Activated CD4-positive, alpha-beta T cell treated with anti-CD3 and anti-CD28 coated beads for 36 hours (primary cell): ENCODE measurements around the gene MRPS5. TPM values are rescaled to one million over a fixed set of nuclear protein-coding genes. Genes with fewer than 3 reads are reported as not detected.

ENCODE experiments used
- ATAC-seq: fragments of 200-7000 bp; cut with Tn5 transposase; one replicate; pipeline ENCODE4 v1.10.0; 2021; ENCODE audit warnings: mild to moderate bottlenecking, moderate library complexity
- CTCF ChIA-PET: fragments of 350-600 bp; sonication (Branson Sonifier 250); formaldehyde crosslinking; loops from one replicate; lab custom pipeline; 2021; ENCODE audit warnings: antibody characterized with exemption; lab: Charles Lee
- POLR2A ChIA-PET: fragments of 350-600 bp; sonication (Branson Sonifier 250); formaldehyde crosslinking; loops from one replicate; lab custom pipeline; 2021; ENCODE audit warnings: antibody characterized with exemption, inconsistent platforms; lab: Charles Lee
- DNase-seq: peaks from one replicate; pipeline ENCODE4 v3.0.0-alpha.2; 2020
- H3K27ac Mint-ChIP-seq: one replicate; pipeline ENCODE4 v1.8.0; 2021; ENCODE audit warnings: mixed read lengths
- H3K27me3 Mint-ChIP-seq: one replicate; pipeline ENCODE4 v1.8.0; 2021; ENCODE audit warnings: mixed read lengths
- H3K36me3 Mint-ChIP-seq: one replicate; pipeline ENCODE4 v1.8.0; 2021; ENCODE audit warnings: low read depth, mixed read lengths
- H3K4me1 Mint-ChIP-seq: one replicate; pipeline ENCODE4 v1.8.0; 2021; ENCODE audit warnings: mixed read lengths
- H3K4me3 Mint-ChIP-seq: one replicate; pipeline ENCODE4 v1.8.0; 2021; ENCODE audit warnings: mild to moderate bottlenecking, moderate library complexity, mixed read lengths
- H3K9me3 Mint-ChIP-seq: one replicate; pipeline ENCODE4 v1.8.0; 2021; ENCODE audit warnings: low read depth, mixed read lengths
- intact Hi-C, 2 experiments: fragments of 100-400 bp; cut with DNase I in 1 of 2; cut with micrococcal nuclease in 1 of 2; formaldehyde crosslinking; loops; one replicate each; pipeline versions ENCODE4 v1.14.2 to v1.15.1; 2022 to 2024; cut with DNase I, micrococcal nuclease
- total RNA-seq, 2 experiments: library from RNA; stranded (reverse); gene quantifications; one replicate each; pipeline ENCODE4 v1.2.3, GENCODE V29; 2021

Gene MRPS5
- total RNA-seq, 2 experiments from 2014 or later = 90.7 to 97.1 TPM

GRCh38 chr2:95074663-95075439, 46.8 kb downstream of the MRPS5 start:
- DNase-seq (peak; percentile 82), ATAC-seq (peak; percentile 66)
- peaks cover 66% of the 10 kb centered on the region for H3K4me1 Mint-ChIP-seq
- ChIA-PET POLR2A (interaction anchor here (1.0 to 1.2 kb wide), 2 partner anchors 49 to 51 kb away, joined by 3 to 5 read pairs; no protein-coding TSS in a partner anchor), CTCF (interaction anchor here (0.6 to 10.4 kb wide), 11 partner anchors 11 to 88 kb away, joined by 3 to 291 read pairs (median 5); partner anchors contain the start of gene MAL)
- no peaks in the 10 kb centered on the region for H3K9me3 Mint-ChIP-seq
- peak overlapping the region; percentile 89 for H3K27ac Mint-ChIP-seq
- H3K4me3 Mint-ChIP-seq = peak overlapping the region; percentile 69
- H3K36me3 Mint-ChIP-seq = no peaks in the 10 kb centered on the region
- intact Hi-C loops = loop anchor here (1.0 to 5.0 kb wide), 5 partner anchors 13 to 90 kb away; partner anchors contain the start of genes ZNF2 (in 1 of the 2) and ZNF514 (in 1 of the 2)
- no peaks in the 10 kb centered on the region for H3K27me3 Mint-ChIP-seq

- H3K36me3 Mint-ChIP-seq = no peaks in the 10 kb centered on the region
- peaks cover 60% of the 10 kb centered on the region for H3K4me1 Mint-ChIP-seq
- H3K9me3 Mint-ChIP-seq = no peaks in the 10 kb centered on the region
- DNase-seq (no peak), ATAC-seq (peak; percentile 2)
- peak overlapping the region; percentile 69 for H3K4me3 Mint-ChIP-seq
- intact Hi-C loops = loop anchor here (1.0 to 2.0 kb wide), 3 partner anchors 12 to 91 kb away; partner anchors contain the start of gene ZNF2 (in 1 of the 2)
- ChIA-PET CTCF (interaction anchor here (0.6 to 10.4 kb wide), 11 partner anchors 10 to 88 kb away, joined by 3 to 291 read pairs (median 5); partner anchors contain the start of gene MAL), POLR2A (interaction anchor here (1.0 to 1.2 kb wide), 2 partner anchors 48 to 50 kb away, joined by 3 to 5 read pairs; no protein-coding TSS in a partner anchor)
- no peaks in the 10 kb centered on the region for H3K27me3 Mint-ChIP-seq
- peak overlapping the region; percentile 89 for H3K27ac Mint-ChIP-seq
Measured at GRCh38 chr2:95073856-95074662, 47.5 kb downstream of the MRPS5 start.

- Mint-ChIP-seq H3K27me3 (no peaks in the 10 kb centered on the region), H3K27ac (peak overlapping the region; percentile 5), H3K4me3 (no peak overlapping the region), H3K9me3 (no peaks in the 10 kb centered on the region), H3K36me3 (no peaks in the 10 kb centered on the region), H3K4me1 (peaks cover 44% of the 10 kb centered on the region)
- intact Hi-C loops = no loop called here
- no peak for ATAC-seq
- ChIA-PET CTCF (interaction anchor here (0.6 to 10.4 kb wide), 3 partner anchors 9 to 66 kb away, joined by 4 to 291 read pairs (median 6); partner anchors contain the start of gene MAL), POLR2A (no interaction called here)
- DNase-seq = no peak
Measured at GRCh38 chr2:95072424-95072823, 49.2 kb downstream of the MRPS5 start.

- intact Hi-C loops = no loop called here
- H3K9me3 Mint-ChIP-seq = no peaks in the 10 kb centered on the region
- ATAC-seq (no peak), DNase-seq (no peak)
- H3K4me3 Mint-ChIP-seq = no peak overlapping the region
- H3K4me1 Mint-ChIP-seq = peaks cover 41% of the 10 kb centered on the region
- POLR2A ChIA-PET = interaction anchor here (0.6 kb wide), 1 partner anchor 75 kb away, joined by 3 read pairs; no protein-coding TSS in a partner anchor
- H3K36me3 Mint-ChIP-seq = no peaks in the 10 kb centered on the region
- no peaks in the 10 kb centered on the region for H3K27me3 Mint-ChIP-seq
- CTCF ChIA-PET = no interaction called here
- H3K27ac Mint-ChIP-seq = peak overlapping the region; percentile 5
Measured at GRCh38 chr2:95071856-95072255, 49.8 kb downstream of the MRPS5 start.

- no peaks in the 10 kb centered on the region for H3K36me3 Mint-ChIP-seq
- CTCF ChIA-PET = interaction anchor here (0.8 to 2.2 kb wide), 2 partner anchors 10 to 46 kb away, joined by 3 to 5 read pairs; no protein-coding TSS in a partner anchor
Measured at GRCh38 chr2:95069465-95069864, 52.1 kb downstream of the MRPS5 start.

GRCh38 chr2:95068256-95068655, 53.4 kb downstream of the MRPS5 start:
- CTCF ChIA-PET = interaction anchor here (0.6 to 2.2 kb wide), 2 partner anchors 11 to 52 kb away, joined by 3 to 5 read pairs; no protein-coding TSS in a partner anchor

More at GRCh38 chr2:95069465-95069864, 52.1 kb downstream of the MRPS5 start:
- H3K27me3 Mint-ChIP-seq = no peaks in the 10 kb centered on the region
- intact Hi-C loops = no loop called here
- no peak overlapping the region for H3K27ac Mint-ChIP-seq
- H3K4me3 Mint-ChIP-seq = no peak overlapping the region
- DNase-seq (no peak), ATAC-seq (no peak)
- H3K9me3 Mint-ChIP-seq = no peaks in the 10 kb centered on the region
- peaks cover 18% of the 10 kb centered on the region for H3K4me1 Mint-ChIP-seq
- POLR2A ChIA-PET = no interaction called here

GRCh38 chr2:95063086-95063958, 58.3 kb downstream of the MRPS5 start:
- H3K9me3 Mint-ChIP-seq = no peaks in the 10 kb centered on the region
- DNase-seq (no peak), ATAC-seq (no peak)
- H3K27me3 Mint-ChIP-seq = no peaks in the 10 kb centered on the region
- POLR2A ChIA-PET = no interaction called here
- H3K27ac Mint-ChIP-seq = peak overlapping the region; percentile 30
- CTCF ChIA-PET = interaction anchor here (0.7 to 6.6 kb wide), 9 partner anchors 10 to 60 kb away, joined by 3 to 62 read pairs (median 6); no protein-coding TSS in a partner anchor
- H3K36me3 Mint-ChIP-seq = no peaks in the 10 kb centered on the region
- peaks cover 27% of the 10 kb centered on the region for H3K4me1 Mint-ChIP-seq
- no peak overlapping the region for H3K4me3 Mint-ChIP-seq
- intact Hi-C loops = no loop called here

More at GRCh38 chr2:95068256-95068655, 53.4 kb downstream of the MRPS5 start:
- Mint-ChIP-seq H3K27ac (no peak overlapping the region), H3K4me3 (no peak overlapping the region), H3K4me1 (peaks cover 13% of the 10 kb centered on the region), H3K27me3 (no peaks in the 10 kb centered on the region), H3K36me3 (no peaks in the 10 kb centered on the region), H3K9me3 (no peaks in the 10 kb centered on the region)
- ATAC-seq (no peak), DNase-seq (no peak)
- intact Hi-C loops = no loop called here
- POLR2A ChIA-PET = no interaction called here

GRCh38 chr2:95062242-95063085, 59.1 kb downstream of the MRPS5 start:
- Mint-ChIP-seq H3K4me1 (peaks cover 27% of the 10 kb centered on the region), H3K27ac (peak overlapping the region; percentile 74), H3K27me3 (no peaks in the 10 kb centered on the region), H3K4me3 (no peak overlapping the region), H3K36me3 (no peaks in the 10 kb centered on the region), H3K9me3 (no peaks in the 10 kb centered on the region)
- POLR2A ChIA-PET = no interaction called here
- DNase-seq (no peak), ATAC-seq (peak; percentile 24)
- intact Hi-C loops = loop anchor here in 1 of 2 experiments (1.0 kb wide), 1 partner anchor 12 kb away; no protein-coding TSS in a partner anchor
- CTCF ChIA-PET = interaction anchor here (0.6 to 6.6 kb wide), 9 partner anchors 9 to 137 kb away, joined by 3 to 62 read pairs (median 6); no protein-coding TSS in a partner anchor

- ChIA-PET POLR2A (no interaction called here), CTCF (interaction anchor here (0.6 to 6.6 kb wide), 4 partner anchors 11 to 323 kb away, joined by 3 to 62 read pairs (median 3); no protein-coding TSS in a partner anchor)
- DNase-seq (peak; percentile 42), ATAC-seq (peak; percentile 66)
- intact Hi-C loops = loop anchor here in 1 of 2 experiments (1.0 kb wide), 1 partner anchor 13 kb away; no protein-coding TSS in a partner anchor
- Mint-ChIP-seq H3K27ac (peak overlapping the region; percentile 70), H3K4me1 (peaks cover 28% of the 10 kb centered on the region), H3K36me3 (no peaks in the 10 kb centered on the region), H3K4me3 (no peak overlapping the region), H3K9me3 (no peaks in the 10 kb centered on the region), H3K27me3 (no peaks in the 10 kb centered on the region)
Measured at GRCh38 chr2:95061601-95062183, 59.9 kb downstream of the MRPS5 start.
